Measurements from ENCODE around the gene MCM8.
A peak's percentile ranks its signal among the peaks of the same experiment; 100 is the strongest.

The MCM8 gene

GRCh38 chr20:5950271-5951031 is at the start of gene MCM8, which contains the start of gene TRMT6:
TSS of gene MCM8 (plus strand) at chr20:5950652. CDS start at chr20:5952016, 1,364 bp downstream.
TSS of gene TRMT6 (minus strand) at chr20:5950533. CDS start at chr20:5950405, 128 bp downstream.
- peak; percentile 90 for DNase-seq (ENCODE audit: low read depth)

- no peak for DNase-seq (ENCODE audit: low read depth)
Observed at GRCh38 chr20:5900908-5901307, 49.5 kb upstream of the MCM8 start.

- no peak for DNase-seq (ENCODE audit: low read depth)
Observed at GRCh38 chr20:5908981-5909380, 41.5 kb upstream of the MCM8 start.

GRCh38 chr20:5910186-5910585 is 40.3 kb upstream of the MCM8 start:
- DNase-seq (ENCODE audit: low read depth): no peak

- no peak for DNase-seq (ENCODE audit: low read depth)
Observed at GRCh38 chr20:5913166-5913565, 37.3 kb upstream of the MCM8 start.

- no peak for DNase-seq (ENCODE audit: low read depth)
Observed at GRCh38 chr20:5914859-5915258, 35.6 kb upstream of the MCM8 start.

- DNase-seq (ENCODE audit: low read depth): peak; percentile 45
Observed at GRCh38 chr20:5918856-5919625, 31.4 kb upstream of the MCM8 start.

GRCh38 chr20:5919626-5920544 is 30.6 kb upstream of the MCM8 start:
- no peak for DNase-seq (ENCODE audit: low read depth)

GRCh38 chr20:5920581-5920980 is 29.9 kb upstream of the MCM8 start:
- no peak for DNase-seq (ENCODE audit: low read depth)

GRCh38 chr20:5923493-5923892 is 27.0 kb upstream of the MCM8 start:
- no peak for DNase-seq (ENCODE audit: low read depth)

- DNase-seq (ENCODE audit: low read depth): no peak
Observed at GRCh38 chr20:5925551-5925950, 24.9 kb upstream of the MCM8 start.

- DNase-seq (ENCODE audit: low read depth): no peak
Observed at GRCh38 chr20:5927749-5928462, 22.5 kb upstream of the MCM8 start.

GRCh38 chr20:5928836-5929715 is 21.4 kb upstream of the MCM8 start:
- DNase-seq (ENCODE audit: low read depth): no peak

- DNase-seq (ENCODE audit: low read depth): no peak
Observed at GRCh38 chr20:5931411-5931810, 19.0 kb upstream of the MCM8 start.

- DNase-seq (ENCODE audit: low read depth): no peak
Observed at GRCh38 chr20:5932796-5933195, 17.7 kb upstream of the MCM8 start.

- no peak for DNase-seq (ENCODE audit: low read depth)
Observed at GRCh38 chr20:5933802-5934436, 16.5 kb upstream of the MCM8 start.

- DNase-seq (ENCODE audit: low read depth): no peak
Observed at GRCh38 chr20:5935384-5935783, 15.1 kb upstream of the MCM8 start.

GRCh38 chr20:5936238-5936637 is 14.2 kb upstream of the MCM8 start:
- no peak for DNase-seq (ENCODE audit: low read depth)

GRCh38 chr20:5938456-5939029 is 11.9 kb upstream of the MCM8 start:
- no peak for DNase-seq (ENCODE audit: low read depth)

GRCh38 chr20:5945963-5946362 is 4.5 kb upstream of the MCM8 start:
- peak; percentile 91 for DNase-seq (ENCODE audit: low read depth)

Data from HS-5 (cell line).